K562 (cell line): ENCODE results near the gene BAG5. TPM values are rescaled to one million over a fixed set of nuclear protein-coding genes. Genes with fewer than 3 reads are reported as not detected.

Experiments used
- ARHGAP35 ChIP-seq: fragments of 450-650 bp; IDR thresholded peaks from 2 replicates; pipeline ENCODE4 v1.6.1; 2018; ENCODE audit not compliant: partially characterized antibody
- ARID1B ChIP-seq: fragments of 450-650 bp; IDR thresholded peaks from 2 replicates; pipeline ENCODE4 v1.6.1; 2016; ENCODE audit warnings: antibody characterized with exemption, mild to moderate bottlenecking, inconsistent platforms
- ARID2 ChIP-seq: fragments of 450-650 bp; IDR thresholded peaks from 2 replicates; pipeline ENCODE4 v1.6.1; 2017; ENCODE audit warnings: antibody characterized with exemption, mild to moderate bottlenecking
- ATF1 ChIP-seq, 2 experiments: fragments of 450-650 bp in 1 of 2; IDR thresholded peaks; 2 replicates each; pipeline ENCODE4 v1.6.1; 2016; ENCODE audit warnings: missing compliant biosample characterization in 1 of 2, missing genetic modification characterization in 1 of 2
- ATF3 ChIP-seq, 2 experiments: fragments of 450-650 bp in 1 of 2; sonication (generic) in 1 of 2; formaldehyde crosslinking in 1 of 2; IDR thresholded peaks in 1 of 2; conservative IDR thresholded peaks in 1 of 2; 2 replicates each; pipeline versions ENCODE4 v1.6.1 to v1.8.1; 2016 to 2023; ENCODE audit warnings: mild to moderate bottlenecking in 2 of 2, moderate library complexity in 2 of 2, inconsistent platforms in 1 of 2, missing genetic modification reagents in 1 of 2
- CBFA2T2 ChIP-seq: fragments of 450-650 bp; conservative IDR thresholded peaks from 2 replicates; pipeline ENCODE4 v1.6.1; 2017; ENCODE audit warnings: mild to moderate bottlenecking
- CTCF ChIP-seq, 3 experiments: IDR thresholded peaks in 2 of 3; conservative IDR thresholded peaks in 1 of 3; 2 replicates each; pipeline ENCODE4 v1.5.1; 2011 to 2012; ENCODE audit warnings: low read length in 3 of 3, mild to moderate bottlenecking in 3 of 3, control low read depth in 2 of 3, improper control_type of control experiment in 1 of 3, inconsistent platforms in 1 of 3, low read depth in 1 of 3, mixed read lengths in 1 of 3, moderate library complexity in 1 of 3; ENCODE audit not compliant: insufficient read depth in 2 of 3
- E4F1 ChIP-seq: fragments of 250-450 bp; sonication (Bioruptor Pico); IDR thresholded peaks from 2 replicates; pipeline ENCODE4 v1.5.0; 2021; ENCODE audit warnings: mild to moderate bottlenecking, borderline replicate concordance
- FIP1L1 ChIP-seq: fragments of 200-400 bp; formaldehyde crosslinking; IDR thresholded peaks from 2 replicates; pipeline ENCODE4 v1.6.1; 2018; ENCODE audit warnings: mild to moderate bottlenecking, low read depth, low read length; ENCODE audit not compliant: poor library complexity, severe bottlenecking
- HEY1 ChIP-seq: fragments of 250-450 bp; sonication (Bioruptor Pico); IDR thresholded peaks from 2 replicates; pipeline ENCODE4 v1.5.0; 2020; ENCODE audit warnings: mild to moderate bottlenecking, moderate library complexity, borderline replicate concordance
- IRF9 ChIP-seq: fragments of 450-650 bp; IDR thresholded peaks from 2 replicates; pipeline ENCODE4 v1.6.1; 2016; ENCODE audit warnings: missing biosample characterization, missing genetic modification characterization
- KAT7 ChIP-seq: sonication (generic); formaldehyde crosslinking; IDR thresholded peaks from 2 replicates; pipeline ENCODE4 v1.8.0; 2022; ENCODE audit warnings: missing genetic modification reagents, mild to moderate bottlenecking, borderline replicate concordance
- KDM5B ChIP-seq: fragments of 200-600 bp; sonication (generic); IDR thresholded peaks from 2 replicates; pipeline ENCODE4 v1.6.1; 2012; ENCODE audit warnings: low read depth, mild to moderate bottlenecking, moderate library complexity, low read length, control low read depth, inconsistent platforms; ENCODE audit not compliant: insufficient replicate concordance
- NFE2 ChIP-seq: IDR thresholded peaks from 2 replicates; pipeline ENCODE4 v1.6.1; 2014; ENCODE audit warnings: antibody characterized with exemption, low read depth
- NFYB ChIP-seq: IDR thresholded peaks from 2 replicates; pipeline ENCODE4 v1.6.1; 2011; ENCODE audit warnings: mild to moderate bottlenecking, moderate library complexity; ENCODE audit not compliant: insufficient read length; ENCODE audit errors: extremely low read depth
- NRF1 ChIP-seq, 2 experiments: fragments of 450-650 bp; IDR thresholded peaks in 1 of 2; conservative IDR thresholded peaks in 1 of 2; 2 replicates each; pipeline ENCODE4 v1.6.1; 2014; ENCODE audit warnings: mild to moderate bottlenecking in 2 of 2
- RBBP5 ChIP-seq: fragments of 200-600 bp; sonication (generic); IDR thresholded peaks from 2 replicates; pipeline ENCODE4 v1.6.1; 2012; ENCODE audit warnings: borderline replicate concordance, mild to moderate bottlenecking, low read length, control low read depth, inconsistent platforms; ENCODE audit not compliant: insufficient read depth, poor library complexity, severe bottlenecking
- SNIP1 ChIP-seq: fragments of 450-650 bp; IDR thresholded peaks from 2 replicates; pipeline ENCODE4 v1.7.1; 2017; ENCODE audit warnings: low read depth, mild to moderate bottlenecking
- SRSF1 ChIP-seq: fragments of 200-400 bp; formaldehyde crosslinking; IDR thresholded peaks from 2 replicates; pipeline ENCODE4 v1.6.1; 2017; ENCODE audit warnings: mild to moderate bottlenecking, low read depth, low read length, moderate library complexity
- ZBTB7A ChIP-seq: IDR thresholded peaks from 2 replicates; pipeline ENCODE4 v1.6.1; 2011; ENCODE audit warnings: low read depth, mild to moderate bottlenecking, low read length, moderate library complexity, borderline replicate concordance; ENCODE audit not compliant: control insufficient read depth
- ZNF282 ChIP-seq: sonication (generic); formaldehyde crosslinking; IDR thresholded peaks from 2 replicates; pipeline ENCODE4 v1.8.1; 2023; ENCODE audit warnings: missing genetic modification reagents
- polyA plus RNA-seq, 8 experiments: library from polyadenylated mRNA; depleted of rRNA in 4 of 8; stranded (reverse) in 5 of 8; unstranded in 3 of 8; fragments of >200 nt; fragmentation: Nextera tagmentation in 2 of 8; fragmentation: Illumina TruSeq in 1 of 8; extraction: Ambion mirVana in 2 of 8; extraction: Trizol in 1 of 8; gene quantifications; 2 replicates each; pipeline versions ENCODE4 v1.2.1 to v1.2.3, GENCODE V29; 2011 to 2014; ENCODE audit warnings: inconsistent platforms in 1 of 8, missing spikeins in 1 of 8
- total RNA-seq, 7 experiments: library from RNA; depleted of rRNA in 6 of 7; stranded (reverse); fragments of >200 nt in 6 of 7; fragmentation: Illumina TruSeq in 2 of 7; extraction: Trizol in 2 of 7; gene quantifications; 2 replicates each; pipeline versions ENCODE4 v1.2.1 to v1.2.3, GENCODE V29; 2011 to 2021; ENCODE audit warnings: low replicate concordance in 1 of 7

BAG5 gene
- total and polyA plus RNA-seq, 9 of the 15 experiments (the other 6 are each of a cell fraction or from before 2014, with no cell fraction given), result 7.9 to 21.4 (median 13.2) TPM

GRCh38 chr14:103521951-103522563, 40.4 kb downstream of the BAG5 start (continued):
- no peak for TF ChIP-seq ARID2
- peak; percentile 22 for TF ChIP-seq FIP1L1
- peak; percentile 20 for TF ChIP-seq RBBP5
- no peak for TF ChIP-seq ARHGAP35
- TF ChIP-seq ZBTB7A, result peak; percentile 84; the same call in 1 of the 2 replicates
- no peak for TF ChIP-seq ZNF282 (CRISPR knock-in tag)
- peak; percentile 21 for TF ChIP-seq KDM5B
- TF ChIP-seq NFYB, result no peak
- TF ChIP-seq ATF3 (IDR thresholded peaks at IDR 0.05), result peak; percentile 52; the same call in 1 of the 2 replicates
- no peak for TF ChIP-seq ATF3 (CRISPR knock-in tag; conservative IDR thresholded peaks at IDR 0.05)
- TF ChIP-seq KAT7 (CRISPR knock-in tag), result no peak
- TF ChIP-seq NFE2, result no peak
- no peak for TF ChIP-seq CTCF (IDR thresholded peaks at IDR 0.05 in 2 of 3, conservative IDR thresholded peaks at IDR 0.05 in 1 of 3; ENCODE audit: insufficient read depth in 2 of 3, low read depth in 1 of 3, low read length in 3 of 3)
- no peak for TF ChIP-seq HEY1
- TF ChIP-seq SNIP1, result no peak
- 0 out of 2 replicates have a peak, but pooled peaks have one; percentile 26 for TF ChIP-seq ATF1 (CRISPR knock-in tag; IDR thresholded peaks at IDR 0.05)
- TF ChIP-seq ATF1 (tag; IDR thresholded peaks at IDR 0.05), result peak; percentile 66
- TF ChIP-seq CBFA2T2, result no peak
- peak; percentile 60 to 72 for TF ChIP-seq NRF1 (conservative IDR thresholded peaks at IDR 0.05 in 1 of 2, IDR thresholded peaks at IDR 0.05 in 1 of 2)
- TF ChIP-seq SRSF1, result no peak
- TF ChIP-seq E4F1 (CRISPR knock-in tag), result no peak
- TF ChIP-seq ARID1B, result no peak
- TF ChIP-seq IRF9 (tag), result no peak
